GM18526 (cell line): ENCODE data around the gene SH3BGRL2.

Experiments used
- POLR2A ChIP-seq: IDR thresholded peaks from 3 replicates; pipeline ENCODE4 v1.6.1; 2011; ENCODE audit not compliant: insufficient read length; ENCODE audit errors: extremely low read depth

The SH3BGRL2 gene

GRCh38 chr6:79628466-79629288 is 2.5 kb upstream of the SH3BGRL2 start:
- TF ChIP-seq POLR2A = no peak

GRCh38 chr6:79630380-79630882 is 698 bp upstream of the SH3BGRL2 start:
- no peak for TF ChIP-seq POLR2A

- no peak for TF ChIP-seq POLR2A
Measured at GRCh38 chr6:79631693-79632172, 604 bp downstream of the SH3BGRL2 start.

- no peak for TF ChIP-seq POLR2A
Measured at GRCh38 chr6:79632580-79632979, 1.5 kb downstream of the SH3BGRL2 start.

GRCh38 chr6:79634491-79635231 is 3.5 kb downstream of the SH3BGRL2 start:
- TF ChIP-seq POLR2A = no peak

- no peak for TF ChIP-seq POLR2A
Measured at GRCh38 chr6:79635232-79635543, 4.1 kb downstream of the SH3BGRL2 start.

GRCh38 chr6:79636673-79637072 is 5.5 kb downstream of the SH3BGRL2 start:
- TF ChIP-seq POLR2A = no peak

- TF ChIP-seq POLR2A = no peak
Measured at GRCh38 chr6:79640146-79641111, 9.3 kb downstream of the SH3BGRL2 start.

GRCh38 chr6:79646006-79646405 is 14.9 kb downstream of the SH3BGRL2 start:
- no peak for TF ChIP-seq POLR2A

GRCh38 chr6:79646561-79646960 is 15.4 kb downstream of the SH3BGRL2 start:
- no peak for TF ChIP-seq POLR2A

- no peak for TF ChIP-seq POLR2A
Measured at GRCh38 chr6:79647741-79648140, 16.6 kb downstream of the SH3BGRL2 start.

- no peak for TF ChIP-seq POLR2A
Measured at GRCh38 chr6:79648328-79648727, 17.2 kb downstream of the SH3BGRL2 start.

- no peak for TF ChIP-seq POLR2A
Measured at GRCh38 chr6:79649016-79649415, 17.9 kb downstream of the SH3BGRL2 start.

- no peak for TF ChIP-seq POLR2A
Measured at GRCh38 chr6:79650950-79651349, 19.8 kb downstream of the SH3BGRL2 start.

- no peak for TF ChIP-seq POLR2A
Measured at GRCh38 chr6:79656134-79656533, 25.0 kb downstream of the SH3BGRL2 start.

GRCh38 chr6:79657238-79657637 is 26.1 kb downstream of the SH3BGRL2 start:
- TF ChIP-seq POLR2A = no peak
